Measurements from ENCODE around the gene FAF2.

GRCh38 chr5:176514244-176514950, 66.2 kb downstream of the FAF2 start:
- TF ChIP-seq, protein P1, sequence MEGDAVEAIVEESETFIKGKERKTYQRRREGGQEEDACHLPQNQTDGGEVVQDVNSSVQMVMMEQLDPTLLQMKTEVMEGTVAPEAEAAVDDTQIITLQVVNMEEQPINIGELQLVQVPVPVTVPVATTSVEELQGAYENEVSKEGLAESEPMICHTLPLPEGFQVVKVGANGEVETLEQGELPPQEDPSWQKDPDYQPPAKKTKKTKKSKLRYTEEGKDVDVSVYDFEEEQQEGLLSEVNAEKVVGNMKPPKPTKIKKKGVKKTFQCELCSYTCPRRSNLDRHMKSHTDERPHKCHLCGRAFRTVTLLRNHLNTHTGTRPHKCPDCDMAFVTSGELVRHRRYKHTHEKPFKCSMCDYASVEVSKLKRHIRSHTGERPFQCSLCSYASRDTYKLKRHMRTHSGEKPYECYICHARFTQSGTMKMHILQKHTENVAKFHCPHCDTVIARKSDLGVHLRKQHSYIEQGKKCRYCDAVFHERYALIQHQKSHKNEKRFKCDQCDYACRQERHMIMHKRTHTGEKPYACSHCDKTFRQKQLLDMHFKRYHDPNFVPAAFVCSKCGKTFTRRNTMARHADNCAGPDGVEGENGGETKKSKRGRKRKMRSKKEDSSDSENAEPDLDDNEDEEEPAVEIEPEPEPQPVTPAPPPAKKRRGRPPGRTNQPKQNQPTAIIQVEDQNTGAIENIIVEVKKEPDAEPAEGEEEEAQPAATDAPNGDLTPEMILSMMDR (IDR thresholded peaks at IDR 0.05), result no peak
- TF ChIP-seq POLR2A (IDR thresholded peaks at IDR 0.05; ENCODE audit: low read depth) (no peak), POLR2AphosphoS5 (IDR thresholded peaks at IDR 0.05) (no peak)
